ENCODE measurements around the gene KCNC1.

The KCNC1 gene

GRCh38 chr11:17734418-17734911 is at the start of gene KCNC1:
KCNC1 (plus strand) TSS chr11:17734781; CDS start chr11:17736003, 1,222 bp downstream.
- peaks cover 7% of the 10 kb centered on the region for H3K4me1 Mint-ChIP-seq (ENCODE audit: low read depth)
- H3K27ac Mint-ChIP-seq = no peak within 1 kb of the TSS
- H3K9me3 Mint-ChIP-seq = no peaks in the 10 kb centered on the region
- peaks cover 71% of the 10 kb centered on the region for H3K27me3 Mint-ChIP-seq
- H3K36me3 Mint-ChIP-seq (ENCODE audit: low read depth) = no peaks in the 10 kb centered on the region
- peak within 1 kb of the TSS; percentile 45 for H3K4me3 Mint-ChIP-seq
- no peak for DNase-seq

GRCh38 chr11:17686231-17686980 is 48.2 kb upstream of the KCNC1 start:
- DNase-seq = no peak
- no peak overlapping the region for H3K27ac Mint-ChIP-seq
- no peaks in the 10 kb centered on the region for H3K4me1 Mint-ChIP-seq (ENCODE audit: low read depth)
- no peak overlapping the region for H3K4me3 Mint-ChIP-seq
- H3K36me3 Mint-ChIP-seq (ENCODE audit: low read depth) = no peaks in the 10 kb centered on the region
- H3K27me3 Mint-ChIP-seq = peaks cover 22% of the 10 kb centered on the region
- H3K9me3 Mint-ChIP-seq = no peaks in the 10 kb centered on the region

- peaks cover 31% of the 10 kb centered on the region for H3K27me3 Mint-ChIP-seq
- no peaks in the 10 kb centered on the region for H3K9me3 Mint-ChIP-seq
- no peaks in the 10 kb centered on the region for H3K36me3 Mint-ChIP-seq (ENCODE audit: low read depth)
- no peaks in the 10 kb centered on the region for H3K4me1 Mint-ChIP-seq (ENCODE audit: low read depth)
- no peak overlapping the region for H3K4me3 Mint-ChIP-seq
- no peak overlapping the region for H3K27ac Mint-ChIP-seq
- DNase-seq = no peak
Measured at GRCh38 chr11:17687946-17688670, 46.5 kb upstream of the KCNC1 start.

- Mint-ChIP-seq H3K9me3 (no peaks in the 10 kb centered on the region), H3K4me1 (ENCODE audit: low read depth) (no peaks in the 10 kb centered on the region), H3K36me3 (ENCODE audit: low read depth) (no peaks in the 10 kb centered on the region), H3K27me3 (peaks cover 51% of the 10 kb centered on the region), H3K27ac (no peak overlapping the region), H3K4me3 (no peak overlapping the region)
- DNase-seq = no peak
Measured at GRCh38 chr11:17691550-17691949, 43.0 kb upstream of the KCNC1 start.

- no peaks in the 10 kb centered on the region for H3K9me3 Mint-ChIP-seq
- peaks cover 52% of the 10 kb centered on the region for H3K27me3 Mint-ChIP-seq
- no peak for DNase-seq
- H3K4me1 Mint-ChIP-seq (ENCODE audit: low read depth) = no peaks in the 10 kb centered on the region
- H3K36me3 Mint-ChIP-seq (ENCODE audit: low read depth) = no peaks in the 10 kb centered on the region
- H3K4me3 Mint-ChIP-seq = no peak overlapping the region
- no peak overlapping the region for H3K27ac Mint-ChIP-seq
Measured at GRCh38 chr11:17691976-17692375, 42.6 kb upstream of the KCNC1 start.

- Mint-ChIP-seq H3K36me3 (ENCODE audit: low read depth) (no peaks in the 10 kb centered on the region), H3K27ac (no peak overlapping the region), H3K9me3 (no peaks in the 10 kb centered on the region), H3K27me3 (peaks cover 60% of the 10 kb centered on the region), H3K4me1 (ENCODE audit: low read depth) (no peaks in the 10 kb centered on the region), H3K4me3 (no peak overlapping the region)
- no peak for DNase-seq
Measured at GRCh38 chr11:17692931-17693330, 41.6 kb upstream of the KCNC1 start.

- no peaks in the 10 kb centered on the region for H3K36me3 Mint-ChIP-seq (ENCODE audit: low read depth)
- no peak overlapping the region for H3K4me3 Mint-ChIP-seq
- H3K4me1 Mint-ChIP-seq (ENCODE audit: low read depth) = no peaks in the 10 kb centered on the region
- H3K9me3 Mint-ChIP-seq = no peaks in the 10 kb centered on the region
- H3K27ac Mint-ChIP-seq = no peak overlapping the region
- no peak for DNase-seq
- H3K27me3 Mint-ChIP-seq = peaks cover 64% of the 10 kb centered on the region
Measured at GRCh38 chr11:17693531-17693930, 41.0 kb upstream of the KCNC1 start.

- peaks cover 64% of the 10 kb centered on the region for H3K27me3 Mint-ChIP-seq
- H3K9me3 Mint-ChIP-seq = no peaks in the 10 kb centered on the region
- no peaks in the 10 kb centered on the region for H3K36me3 Mint-ChIP-seq (ENCODE audit: low read depth)
- no peak overlapping the region for H3K4me3 Mint-ChIP-seq
- DNase-seq = no peak
- H3K4me1 Mint-ChIP-seq (ENCODE audit: low read depth) = no peaks in the 10 kb centered on the region
- no peak overlapping the region for H3K27ac Mint-ChIP-seq
Measured at GRCh38 chr11:17694494-17695110, 40.0 kb upstream of the KCNC1 start.

- H3K36me3 Mint-ChIP-seq (ENCODE audit: low read depth) = no peaks in the 10 kb centered on the region
- H3K4me1 Mint-ChIP-seq (ENCODE audit: low read depth) = no peaks in the 10 kb centered on the region
- no peaks in the 10 kb centered on the region for H3K9me3 Mint-ChIP-seq
Measured at GRCh38 chr11:17695454-17696441, 38.8 kb upstream of the KCNC1 start.

GRCh38 chr11:17696741-17697140 is 37.8 kb upstream of the KCNC1 start:
- H3K27ac Mint-ChIP-seq = no peak overlapping the region
- peaks cover 56% of the 10 kb centered on the region for H3K27me3 Mint-ChIP-seq
- H3K4me1 Mint-ChIP-seq (ENCODE audit: low read depth) = no peaks in the 10 kb centered on the region

More at GRCh38 chr11:17695454-17696441, 38.8 kb upstream of the KCNC1 start:
- Mint-ChIP-seq H3K4me3 (no peak overlapping the region), H3K27me3 (peaks cover 64% of the 10 kb centered on the region), H3K27ac (no peak overlapping the region)
- no peak for DNase-seq

GRCh38 chr11:17697175-17697949 is 37.2 kb upstream of the KCNC1 start:
- Mint-ChIP-seq H3K9me3 (no peaks in the 10 kb centered on the region), H3K27ac (no peak overlapping the region), H3K4me1 (ENCODE audit: low read depth) (no peaks in the 10 kb centered on the region), H3K4me3 (no peak overlapping the region), H3K36me3 (ENCODE audit: low read depth) (no peaks in the 10 kb centered on the region), H3K27me3 (peaks cover 52% of the 10 kb centered on the region)
- no peak for DNase-seq

More at GRCh38 chr11:17696741-17697140, 37.8 kb upstream of the KCNC1 start:
- Mint-ChIP-seq H3K4me3 (no peak overlapping the region), H3K9me3 (no peaks in the 10 kb centered on the region), H3K36me3 (ENCODE audit: low read depth) (no peaks in the 10 kb centered on the region)
- no peak for DNase-seq

- DNase-seq = no peak
- H3K4me1 Mint-ChIP-seq (ENCODE audit: low read depth) = no peaks in the 10 kb centered on the region
- H3K27me3 Mint-ChIP-seq = peaks cover 33% of the 10 kb centered on the region
- no peak overlapping the region for H3K27ac Mint-ChIP-seq
- H3K4me3 Mint-ChIP-seq = no peak overlapping the region
- no peaks in the 10 kb centered on the region for H3K36me3 Mint-ChIP-seq (ENCODE audit: low read depth)
- H3K9me3 Mint-ChIP-seq = no peaks in the 10 kb centered on the region
Measured at GRCh38 chr11:17699147-17700114, 35.1 kb upstream of the KCNC1 start.

Data from activated T-cell treated with anti-CD3 and anti-CD28 coated beads, Interleukin-2, amount 50 U/mL, for 24 hours (primary cell).